Right lobe of liver (tissue), 4 donors: ENCODE results near the gene C12orf42.

Experiments used
- POLR2A ChIP-seq: fragments of 450-650 bp; IDR thresholded peaks from one replicate; pipeline ENCODE4 v1.6.1; 2017; ENCODE audit warnings: antibody characterized with exemption, mild to moderate bottlenecking
- TF ChIP-seq, protein P1 (sequence below), 4 donors: fragments of 200-600 bp in 3 of 4; fragments of 450-650 bp in 1 of 4; IDR thresholded peaks; one replicate each; pipeline versions ENCODE4 v1.5.1 to v1.8.0; 2016 to 2022; ENCODE audit warnings: antibody characterized with exemption in 4 of 4, mild to moderate bottlenecking in 2 of 4
- donor health status: DM: no; HTN: no; CAD: no.
- donor health status: DM: no; HTN: no; CAD: no.
- donor health status: DM: no; HTN: yes; CAD: no.

- TF ChIP-seq, protein P1, sequence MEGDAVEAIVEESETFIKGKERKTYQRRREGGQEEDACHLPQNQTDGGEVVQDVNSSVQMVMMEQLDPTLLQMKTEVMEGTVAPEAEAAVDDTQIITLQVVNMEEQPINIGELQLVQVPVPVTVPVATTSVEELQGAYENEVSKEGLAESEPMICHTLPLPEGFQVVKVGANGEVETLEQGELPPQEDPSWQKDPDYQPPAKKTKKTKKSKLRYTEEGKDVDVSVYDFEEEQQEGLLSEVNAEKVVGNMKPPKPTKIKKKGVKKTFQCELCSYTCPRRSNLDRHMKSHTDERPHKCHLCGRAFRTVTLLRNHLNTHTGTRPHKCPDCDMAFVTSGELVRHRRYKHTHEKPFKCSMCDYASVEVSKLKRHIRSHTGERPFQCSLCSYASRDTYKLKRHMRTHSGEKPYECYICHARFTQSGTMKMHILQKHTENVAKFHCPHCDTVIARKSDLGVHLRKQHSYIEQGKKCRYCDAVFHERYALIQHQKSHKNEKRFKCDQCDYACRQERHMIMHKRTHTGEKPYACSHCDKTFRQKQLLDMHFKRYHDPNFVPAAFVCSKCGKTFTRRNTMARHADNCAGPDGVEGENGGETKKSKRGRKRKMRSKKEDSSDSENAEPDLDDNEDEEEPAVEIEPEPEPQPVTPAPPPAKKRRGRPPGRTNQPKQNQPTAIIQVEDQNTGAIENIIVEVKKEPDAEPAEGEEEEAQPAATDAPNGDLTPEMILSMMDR (IDR thresholded peaks at IDR 0.05): no peak
- no peak for TF ChIP-seq POLR2A
Measured at GRCh38 chr12:103350116-103350515, 145.7 kb downstream of the C12orf42 start.
